HUES48 (cell line): Measurements from ENCODE around the gene BCL7B.
"Not testable (repeated sequence)": the region's sequence is repeated elsewhere in the genome, so short reads cannot be mapped to it uniquely, and the experiment has no call there.

Experiments used
- H3K27ac ChIP-seq: one replicate; pipeline ENCODE4 v1.7.0; 2013; ENCODE audit warnings: low read depth, low read length, inconsistent platforms
- H3K27me3 ChIP-seq: 2 replicates; pipeline ENCODE4 v1.6.1; 2013; ENCODE audit warnings: mild to moderate bottlenecking, low read length; ENCODE audit not compliant: control insufficient read depth, insufficient read depth
- H3K36me3 ChIP-seq: 2 replicates; pipeline ENCODE4 v1.6.1; 2013; ENCODE audit warnings: low read length; ENCODE audit not compliant: control insufficient read depth, insufficient read depth
- H3K4me1 ChIP-seq: 2 replicates; pipeline ENCODE4 v1.6.1; 2013; ENCODE audit warnings: mild to moderate bottlenecking, low read length; ENCODE audit not compliant: control insufficient read depth, insufficient read depth
- H3K4me3 ChIP-seq: 2 replicates; pipeline ENCODE4 v1.5.1; 2013; ENCODE audit warnings: mild to moderate bottlenecking, low read depth, low read length
- H3K9ac ChIP-seq: 2 replicates; pipeline ENCODE4 v1.6.1; 2013; ENCODE audit warnings: mild to moderate bottlenecking, low read depth, low read length, moderate library complexity
- H3K9me3 ChIP-seq: 2 replicates; pipeline ENCODE4 v1.6.1; 2013; ENCODE audit warnings: low read length; ENCODE audit not compliant: control insufficient read depth, insufficient read depth

Gene BCL7B

GRCh38 chr7:73569042-73569608 is 11.6 kb upstream of the BCL7B start:
- Histone ChIP-seq H3K4me1 (no peaks in the 10 kb centered on the region), H3K36me3 (peaks cover 48% of the 10 kb centered on the region), H3K9me3 (no peaks in the 10 kb centered on the region), H3K4me3 (no peak overlapping the region), H3K27ac (no peak overlapping the region), H3K27me3 (no peaks in the 10 kb centered on the region), H3K9ac (no peak overlapping the region)

- Histone ChIP-seq H3K9ac (no peak overlapping the region), H3K27me3 (no peaks in the 10 kb centered on the region), H3K9me3 (no peaks in the 10 kb centered on the region), H3K36me3 (peaks cover 38% of the 10 kb centered on the region), H3K4me3 (no peak overlapping the region), H3K4me1 (no peaks in the 10 kb centered on the region), H3K27ac (no peak overlapping the region)
These were observed 10.6 kb upstream of the BCL7B start for GRCh38 chr7:73567846-73568685.

- no peaks in the 10 kb centered on the region for H3K9me3 ChIP-seq
- H3K4me1 ChIP-seq = no peaks in the 10 kb centered on the region
- H3K36me3 ChIP-seq = peaks cover 29% of the 10 kb centered on the region
- no peak overlapping the region for H3K27ac ChIP-seq
- no peaks in the 10 kb centered on the region for H3K27me3 ChIP-seq
- no peak overlapping the region for H3K9ac ChIP-seq
- H3K4me3 ChIP-seq = no peak overlapping the region
These were observed 9.7 kb upstream of the BCL7B start for GRCh38 chr7:73567140-73567539.

GRCh38 chr7:73566431-73566830 is 8.9 kb upstream of the BCL7B start:
- H3K9me3 ChIP-seq, H3K27ac ChIP-seq, H3K9ac ChIP-seq, H3K4me3 ChIP-seq, H3K4me1 ChIP-seq, H3K27me3 ChIP-seq: not testable (repeated sequence)
- H3K36me3 ChIP-seq = peaks cover 24% of the 10 kb centered on the region

- peaks cover 19% of the 10 kb centered on the region for H3K36me3 ChIP-seq
- H3K9me3 ChIP-seq = no peaks in the 10 kb centered on the region
- no peak overlapping the region for H3K27ac ChIP-seq
- H3K4me1 ChIP-seq = no peaks in the 10 kb centered on the region
- H3K27me3 ChIP-seq = no peaks in the 10 kb centered on the region
- no peak overlapping the region for H3K4me3 ChIP-seq
- no peak overlapping the region for H3K9ac ChIP-seq
These were observed 8.3 kb upstream of the BCL7B start for GRCh38 chr7:73565675-73566340.

- Histone ChIP-seq H3K27ac (no peak overlapping the region), H3K4me1 (no peaks in the 10 kb centered on the region), H3K9me3 (no peaks in the 10 kb centered on the region), H3K36me3 (no peaks in the 10 kb centered on the region), H3K27me3 (peaks cover 5% of the 10 kb centered on the region; the same call in 1 of the 2 replicates), H3K4me3 (no peak overlapping the region), H3K9ac (no peak overlapping the region)
These were observed 2.8 kb upstream of the BCL7B start for GRCh38 chr7:73560109-73560835.

- H3K27ac ChIP-seq = peak overlapping the region; percentile 100
- no peaks in the 10 kb centered on the region for H3K4me1 ChIP-seq
- peak overlapping the region; percentile 76 for H3K4me3 ChIP-seq
- H3K9ac ChIP-seq = peak overlapping the region; percentile 97
- peaks cover 5% of the 10 kb centered on the region; the same call in 1 of the 2 replicates for H3K27me3 ChIP-seq
- peaks cover 12% of the 10 kb centered on the region for H3K36me3 ChIP-seq
- H3K9me3 ChIP-seq = no peaks in the 10 kb centered on the region
These were observed 438 bp downstream of the BCL7B start for GRCh38 chr7:73557108-73557396.

GRCh38 chr7:73556208-73557107 is 1.0 kb downstream of the BCL7B start:
- Histone ChIP-seq H3K4me3 (peak overlapping the region; percentile 76), H3K4me1 (no peaks in the 10 kb centered on the region), H3K36me3 (peaks cover 17% of the 10 kb centered on the region), H3K9ac (peak overlapping the region; percentile 46), H3K9me3 (no peaks in the 10 kb centered on the region), H3K27me3 (peaks cover 5% of the 10 kb centered on the region; the same call in 1 of the 2 replicates), H3K27ac (peak overlapping the region; percentile 84)

- no peak overlapping the region for H3K27ac ChIP-seq
These were observed 2.0 kb downstream of the BCL7B start for GRCh38 chr7:73555411-73555982.

GRCh38 chr7:73550093-73550492 is 7.4 kb downstream of the BCL7B start:
- H3K27me3 ChIP-seq, H3K4me3 ChIP-seq, H3K27ac ChIP-seq, H3K9ac ChIP-seq, H3K9me3 ChIP-seq, H3K4me1 ChIP-seq: not testable (repeated sequence)
- peaks cover 33% of the 10 kb centered on the region for H3K36me3 ChIP-seq

More at GRCh38 chr7:73555411-73555982, 2.0 kb downstream of the BCL7B start:
- Histone ChIP-seq H3K4me1 (no peaks in the 10 kb centered on the region), H3K9ac (no peak overlapping the region), H3K9me3 (no peaks in the 10 kb centered on the region), H3K4me3 (no peak overlapping the region), H3K27me3 (peaks cover 4% of the 10 kb centered on the region; the same call in 1 of the 2 replicates), H3K36me3 (peaks cover 24% of the 10 kb centered on the region)
